ENCODE measurements around the gene XRCC5. TPM values are rescaled to one million over a fixed set of nuclear protein-coding genes. Genes with fewer than 3 reads are reported as not detected.

XRCC5 gene
- total and polyA plus RNA-seq, 2 of the 8 experiments (the other 6 are each of a cell fraction or from before 2014, with no cell fraction given) = 308 to 644 TPM

GRCh38 chr2:216126943-216127342 lies 17.8 kb downstream of the XRCC5 start:
- no peak overlapping the region for H2AFZ ChIP-seq (ENCODE audit: low read length)
- no peak overlapping the region for H3K4me3 ChIP-seq (ENCODE audit: extremely low read depth in 1 of 4, insufficient read depth in 2 of 4, low read depth in 3 of 4, low read length in 4 of 4)
- WGBS, 2 experiments (ENCODE audit: extremely low coverage in 1 of 2, insufficient coverage in 1 of 2, insufficient read length in 1 of 2, insufficient replicate concordance in 2 of 2, low coverage in 1 of 2, low lambda C conversion rate in 2 of 2, missing lambda C conversion rate in 1 of 2) = 95% methylated on average over 5 of the region's 5 CpGs; no CpG with 5 or more reads in 1 of the 2 experiments
- H3K4ac ChIP-seq (replicated peaks; ENCODE audit: insufficient read length, low read depth, low read length) = no peak overlapping the region
- no peak overlapping the region for H3K56ac ChIP-seq (replicated peaks; ENCODE audit: insufficient read length, low read depth, low read length)
- no peaks in the 10 kb centered on the region for H3K23me2 ChIP-seq (ENCODE audit: low read depth, low read length)
- H4K91ac ChIP-seq (replicated peaks; ENCODE audit: insufficient read length, low read length) = no peak overlapping the region
- no peak overlapping the region for H4K8ac ChIP-seq (ENCODE audit: extremely low read depth, insufficient read depth, low read length)
- H2BK15ac ChIP-seq (ENCODE audit: low read length) = no peak overlapping the region
- H4K20me1 ChIP-seq (replicated peaks in 1 of 2; ENCODE audit: control insufficient read depth in 1 of 2, insufficient read depth in 2 of 2, low read length in 2 of 2) = no peaks in the 10 kb centered on the region
- no peak overlapping the region for H2AK5ac ChIP-seq (ENCODE audit: low read depth, low read length)
- no peak overlapping the region for H3K4me2 ChIP-seq (ENCODE audit: insufficient read depth in 1 of 2, low read depth in 2 of 2, low read length in 2 of 2)
- FAIRE-seq (no peak), DNase-seq (ENCODE audit: low read depth in 1 of 2, low spot score in 2 of 2) (no peak)
- H3K36me3 ChIP-seq (ENCODE audit: control insufficient read depth in 2 of 4, insufficient read depth in 4 of 4, low read length in 3 of 4) = peaks cover 47 to 100% (median 87%) of the 10 kb centered on the region in 4 experiments
- H2BK20ac ChIP-seq (ENCODE audit: low read length) = no peak overlapping the region
- no peaks in the 10 kb centered on the region for H3K9me3 ChIP-seq (ENCODE audit: insufficient read depth in 2 of 2, low read depth in 1 of 2, low read length in 1 of 2)
- H3K27ac ChIP-seq (ENCODE audit: low read depth, low read length) = no peak overlapping the region
- peaks cover 0 to 67% of the 10 kb centered on the region in 2 experiments; a peak in 2 of 4 replicates for H3K79me2 ChIP-seq (ENCODE audit: control insufficient read depth in 1 of 2, insufficient read depth in 2 of 2, low read length in 2 of 2)
- H3K27me3 ChIP-seq (replicated peaks in 1 of 4; ENCODE audit: control insufficient read depth in 3 of 4, extremely low read depth in 1 of 4, insufficient read depth in 3 of 4, low read length in 3 of 4) = peaks cover 0 to 1% (median 0%) of the 10 kb centered on the region in 4 experiments; a peak in 1 of 7 replicates
- no peak overlapping the region for H4K5ac ChIP-seq (ENCODE audit: insufficient read length, low read depth, low read length)
- ChIA-PET POLR2A (ENCODE audit: partially characterized antibody) (interaction anchor here (1.0 to 12.0 kb wide), 5 partner anchors 9 to 35 kb away, joined by 3 to 101 read pairs (median 8); no protein-coding TSS in a partner anchor), CTCF (ENCODE audit: partially characterized antibody) (interaction anchor here (1.0 to 4.8 kb wide), 4 partner anchors 14 to 63 kb away, joined by 3 to 25 read pairs (median 4); no protein-coding TSS in a partner anchor)
- H3K9ac ChIP-seq (replicated peaks in 1 of 4; ENCODE audit: extremely low read depth in 1 of 4, low read depth in 3 of 4, low read length in 3 of 4) = no peak overlapping the region
- no peak overlapping the region for H3K23ac ChIP-seq (ENCODE audit: insufficient read length)
- no peak overlapping the region for H3K14ac ChIP-seq (ENCODE audit: insufficient read length)
- H2BK12ac ChIP-seq (ENCODE audit: low read depth, low read length) = no peak overlapping the region
- H3K79me1 ChIP-seq (ENCODE audit: low read depth, low read length) = no peaks in the 10 kb centered on the region; the same call in 1 of the 2 replicates
- H3K18ac ChIP-seq (ENCODE audit: extremely low read depth, low read length) = no peak overlapping the region
- no peaks in the 10 kb centered on the region for H3K4me1 ChIP-seq (replicated peaks in 1 of 4; ENCODE audit: control insufficient read depth in 3 of 4, insufficient read depth in 4 of 4, low read length in 3 of 4)
- H2BK120ac ChIP-seq (replicated peaks; ENCODE audit: low read depth, low read length) = no peak overlapping the region
- no peak overlapping the region for H2BK5ac ChIP-seq (ENCODE audit: low read depth, low read length)
- no peak for TF ChIP-seq ASH2L (IDR thresholded peaks at IDR 0.05; ENCODE audit: low read length)
- TF ChIP-seq TCF12 (IDR thresholded peaks at IDR 0.05; ENCODE audit: low read depth, low read length) = no peak
- no peak for TF ChIP-seq TAF7 (optimal IDR thresholded peaks at IDR 0.05; ENCODE audit: borderline replicate concordance, low read depth, low read length)
- no peak for TF ChIP-seq CTCF (IDR thresholded peaks at IDR 0.05; ENCODE audit: control extremely low read depth in 1 of 3, insufficient read depth in 1 of 3, low read depth in 1 of 3, low read length in 3 of 3)
- TF ChIP-seq TAF1 (IDR thresholded peaks at IDR 0.05; ENCODE audit: low read depth, low read length) = no peak
- TF ChIP-seq HDAC2 (IDR thresholded peaks at IDR 0.05; ENCODE audit: borderline replicate concordance in 1 of 2, low read depth in 2 of 2, low read length in 2 of 2) = no peak
- no peak for TF ChIP-seq TEAD4 (IDR thresholded peaks at IDR 0.05; ENCODE audit: low read depth, low read length)
- TF ChIP-seq CTBP2 (IDR thresholded peaks at IDR 0.05; ENCODE audit: borderline replicate concordance, insufficient read depth, insufficient read length, low read length) = no peak
- TF ChIP-seq RXRA (IDR thresholded peaks at IDR 0.05; ENCODE audit: insufficient read depth, low read depth, low read length) = no peak
- TF ChIP-seq FOSL1 (IDR thresholded peaks at IDR 0.05; ENCODE audit: insufficient read depth, low read depth, low read length) = no peak
- TF ChIP-seq RBBP5 (IDR thresholded peaks at IDR 0.05; ENCODE audit: borderline replicate concordance, low read depth, low read length) = no peak

Data from H1 (cell line).